GM23338 (cell line): ENCODE measurements around the gene PTPRA. TPM values are rescaled to one million over a fixed set of nuclear protein-coding genes. Genes with fewer than 3 reads are reported as not detected.

Experiments used
- ATAC-seq: fragments of 200-7000 bp; cut with Tn5 transposase; 3 replicates; pipeline ENCODE4 v1.9.1; 2020
- DNase-seq: peaks from one replicate; pipeline ENCODE4 v3.0.0-alpha.2; 2015; ENCODE audit warnings: low spot score
- H2AFZ ChIP-seq: fragments of 200-600 bp; sonication (generic); 2 replicates; pipeline ENCODE4 v1.8.0; 2016; ENCODE audit warnings: antibody characterized with exemption, mild to moderate bottlenecking, moderate library complexity
- H3F3A ChIP-seq: fragments of 200-600 bp; sonication (generic); replicated peaks from 2 replicates; pipeline ENCODE4 v1.8.0; 2017; ENCODE audit warnings: antibody characterized with exemption, mixed run types, low read depth
- H3K27ac ChIP-seq: fragments of 200-600 bp; sonication (generic); 2 replicates; pipeline ENCODE4 v1.6.1; 2016; ENCODE audit warnings: low read depth
- H3K27me3 ChIP-seq: fragments of 200-600 bp; sonication (generic); 2 replicates; pipeline ENCODE4 v1.8.0; 2016; ENCODE audit warnings: mild to moderate bottlenecking, mixed run types, moderate library complexity; ENCODE audit not compliant: insufficient read depth
- H3K36me3 ChIP-seq: fragments of 200-600 bp; sonication (generic); 2 replicates; pipeline ENCODE4 v1.8.0; 2016; ENCODE audit warnings: mild to moderate bottlenecking; ENCODE audit not compliant: insufficient read depth
- H3K4me1 ChIP-seq: fragments of 200-600 bp; sonication (generic); 2 replicates; pipeline ENCODE4 v1.8.0; 2016; ENCODE audit warnings: mild to moderate bottlenecking, moderate library complexity; ENCODE audit not compliant: insufficient read depth
- H3K4me2 ChIP-seq: fragments of 200-600 bp; sonication (generic); 2 replicates; pipeline ENCODE4 v1.7.1; 2017; ENCODE audit warnings: mixed run types
- H3K4me3 ChIP-seq: fragments of 200-600 bp; sonication (generic); 2 replicates; pipeline ENCODE4 v1.6.1; 2016; ENCODE audit warnings: mixed run types
- H3K79me2 ChIP-seq: fragments of 200-600 bp; sonication (generic); replicated peaks from 2 replicates; pipeline ENCODE4 v1.8.0; 2017; ENCODE audit warnings: mild to moderate bottlenecking; ENCODE audit not compliant: insufficient read depth
- H3K9me2 ChIP-seq: fragments of 200-600 bp; sonication (generic); 2 replicates; pipeline ENCODE4 v1.8.0; 2017; ENCODE audit not compliant: insufficient read depth
- H4K20me1 ChIP-seq: fragments of 200-600 bp; sonication (generic); replicated peaks from 2 replicates; pipeline ENCODE4 v1.8.0; 2017; ENCODE audit warnings: mild to moderate bottlenecking; ENCODE audit not compliant: insufficient read depth
- H3K27ac Mint-ChIP-seq: 2 replicates; pipeline ENCODE4 v1.8.0; 2020; ENCODE audit warnings: inconsistent platforms, mild to moderate bottlenecking, moderate library complexity, mixed read lengths
- H3K27me3 Mint-ChIP-seq: 3 replicates; pipeline ENCODE4 v1.8.0; 2022; ENCODE audit warnings: low read depth, mild to moderate bottlenecking, moderate library complexity, mixed read lengths, inconsistent platforms; ENCODE audit not compliant: insufficient read depth, poor library complexity
- H3K36me3 Mint-ChIP-seq: 3 replicates; pipeline ENCODE4 v1.8.0; 2021; ENCODE audit warnings: low read depth, mild to moderate bottlenecking, inconsistent platforms, moderate library complexity, mixed read lengths
- H3K4me1 Mint-ChIP-seq: 3 replicates; pipeline ENCODE4 v1.8.0; 2020; ENCODE audit warnings: mild to moderate bottlenecking, inconsistent platforms, mixed read lengths
- H3K4me3 Mint-ChIP-seq: 3 replicates; pipeline ENCODE4 v1.8.0; 2021; ENCODE audit warnings: moderate library complexity, mild to moderate bottlenecking, inconsistent platforms, mixed read lengths
- H3K9me3 Mint-ChIP-seq: 3 replicates; pipeline ENCODE4 v1.8.0; 2020; ENCODE audit warnings: moderate library complexity, mild to moderate bottlenecking, inconsistent platforms, mixed read lengths
- CREB1 ChIP-seq: fragments of 250-450 bp; sonication (Bioruptor Pico); IDR thresholded peaks from 2 replicates; pipeline ENCODE4 v1.5.0; 2020; ENCODE audit warnings: low read depth, mild to moderate bottlenecking, moderate library complexity
- CTCF ChIP-seq, 2 experiments: fragments of 200-600 bp in 1 of 2; sonication (generic) in 1 of 2; conservative IDR thresholded peaks; 2 replicates each; pipeline versions ENCODE4 v1.5.1 to v1.6.1; 2016 to 2017; ENCODE audit warnings: antibody characterized with exemption in 2 of 2, low read depth in 2 of 2, mild to moderate bottlenecking in 2 of 2, moderate library complexity in 1 of 2
- NANOG ChIP-seq: IDR thresholded peaks from 2 replicates; pipeline ENCODE4 v1.6.1; 2016; ENCODE audit warnings: antibody characterized with exemption, borderline replicate concordance
- POLR2AphosphoS5 ChIP-seq: IDR thresholded peaks from 2 replicates; pipeline ENCODE4 v1.6.1; 2016; ENCODE audit warnings: antibody characterized with exemption, low read depth
- polyA plus RNA-seq: library from polyadenylated mRNA; unstranded; fragments of >200 nt; fragmentation: Nextera tagmentation; extraction: Ambion mirVana; gene quantifications from 2 replicates; pipeline ENCODE4 v1.2.1, GENCODE V29; 2016
- total RNA-seq: library from RNA; depleted of rRNA; stranded (reverse); fragments of >200 nt; shearing (Covaris generic); gene quantifications from 2 replicates; pipeline ENCODE4 v1.2.3, GENCODE V29; 2014
- TF ChIP-seq, protein P1 (sequence below): IDR thresholded peaks from one replicate; pipeline ENCODE4 v1.6.1; 2018; ENCODE audit warnings: antibody characterized with exemption; ENCODE audit not compliant: unreplicated experiment

PTPRA gene
- total and polyA plus RNA-seq, 2 experiments from 2014 or later: 37.8 to 39.3 TPM

- H3K36me3 ChIP-seq: no peaks in the 10 kb centered on the region
- H3K36me3 Mint-ChIP-seq: peaks cover 10% of the 10 kb centered on the region; the same call in 2 of the 3 replicates
- H3K27me3 Mint-ChIP-seq: peaks cover 2% of the 10 kb centered on the region
Measured at GRCh38 chr20:2911200-2911599, 37.9 kb downstream of the PTPRA start.

GRCh38 chr20:2914160-2914559 lies 40.9 kb downstream of the PTPRA start:
- Histone ChIP-seq H3K4me1 (peaks cover 31% of the 10 kb centered on the region), H3K36me3 (no peaks in the 10 kb centered on the region), H3K9me2 (no peaks in the 10 kb centered on the region), H3K27me3 (no peaks in the 10 kb centered on the region), H3K27ac (no peak overlapping the region), H4K20me1 (no peaks in the 10 kb centered on the region; the same call in 1 of the 2 replicates), H2AFZ (no peak overlapping the region), H3K4me3 (no peak overlapping the region), H3F3A (no peaks in the 10 kb centered on the region), H3K4me2 (no peak overlapping the region), H3K79me2 (peaks cover 54% of the 10 kb centered on the region)
- Mint-ChIP-seq H3K4me3 (no peak overlapping the region), H3K27me3 (peaks cover 4% of the 10 kb centered on the region), H3K27ac (no peak overlapping the region), H3K9me3 (no peaks in the 10 kb centered on the region), H3K4me1 (peaks cover 23% of the 10 kb centered on the region), H3K36me3 (peaks cover 8% of the 10 kb centered on the region; the same call in 2 of the 3 replicates)
- TF ChIP-seq CTCF (conservative IDR thresholded peaks at IDR 0.05; ENCODE audit: low read depth in 2 of 2) (peak; percentile 25 to 62; a peak in 3 of 4 replicates), POLR2AphosphoS5 (no peak), NANOG (no peak)
- ATAC-seq (no peak), DNase-seq (no peak)

More at GRCh38 chr20:2911200-2911599, 37.9 kb downstream of the PTPRA start:
- H3K27ac Mint-ChIP-seq: peak overlapping the region; percentile 70; the same call in 1 of the 2 replicates
- peaks cover 8% of the 10 kb centered on the region; the same call in 2 of the 3 replicates for H3K4me1 Mint-ChIP-seq
- H3K9me2 ChIP-seq: no peaks in the 10 kb centered on the region
- ATAC-seq (peak; percentile 34; the same call in 2 of the 3 replicates), DNase-seq (peak; percentile 32)
- no peak overlapping the region for H3K4me3 ChIP-seq
- H3K79me2 ChIP-seq: peaks cover 36% of the 10 kb centered on the region
- no peak overlapping the region for H3K4me3 Mint-ChIP-seq
- no peaks in the 10 kb centered on the region; the same call in 1 of the 2 replicates for H4K20me1 ChIP-seq
- no peak overlapping the region for H2AFZ ChIP-seq
- H3K4me2 ChIP-seq: 0 out of 2 replicates have a peak overlapping the region, but pooled peaks have one; percentile 17
- peaks cover 5% of the 10 kb centered on the region for H3K4me1 ChIP-seq
- no peaks in the 10 kb centered on the region; the same call in 1 of the 2 replicates for H3F3A ChIP-seq
- H3K9me3 Mint-ChIP-seq: no peaks in the 10 kb centered on the region
- TF ChIP-seq, protein P1, sequence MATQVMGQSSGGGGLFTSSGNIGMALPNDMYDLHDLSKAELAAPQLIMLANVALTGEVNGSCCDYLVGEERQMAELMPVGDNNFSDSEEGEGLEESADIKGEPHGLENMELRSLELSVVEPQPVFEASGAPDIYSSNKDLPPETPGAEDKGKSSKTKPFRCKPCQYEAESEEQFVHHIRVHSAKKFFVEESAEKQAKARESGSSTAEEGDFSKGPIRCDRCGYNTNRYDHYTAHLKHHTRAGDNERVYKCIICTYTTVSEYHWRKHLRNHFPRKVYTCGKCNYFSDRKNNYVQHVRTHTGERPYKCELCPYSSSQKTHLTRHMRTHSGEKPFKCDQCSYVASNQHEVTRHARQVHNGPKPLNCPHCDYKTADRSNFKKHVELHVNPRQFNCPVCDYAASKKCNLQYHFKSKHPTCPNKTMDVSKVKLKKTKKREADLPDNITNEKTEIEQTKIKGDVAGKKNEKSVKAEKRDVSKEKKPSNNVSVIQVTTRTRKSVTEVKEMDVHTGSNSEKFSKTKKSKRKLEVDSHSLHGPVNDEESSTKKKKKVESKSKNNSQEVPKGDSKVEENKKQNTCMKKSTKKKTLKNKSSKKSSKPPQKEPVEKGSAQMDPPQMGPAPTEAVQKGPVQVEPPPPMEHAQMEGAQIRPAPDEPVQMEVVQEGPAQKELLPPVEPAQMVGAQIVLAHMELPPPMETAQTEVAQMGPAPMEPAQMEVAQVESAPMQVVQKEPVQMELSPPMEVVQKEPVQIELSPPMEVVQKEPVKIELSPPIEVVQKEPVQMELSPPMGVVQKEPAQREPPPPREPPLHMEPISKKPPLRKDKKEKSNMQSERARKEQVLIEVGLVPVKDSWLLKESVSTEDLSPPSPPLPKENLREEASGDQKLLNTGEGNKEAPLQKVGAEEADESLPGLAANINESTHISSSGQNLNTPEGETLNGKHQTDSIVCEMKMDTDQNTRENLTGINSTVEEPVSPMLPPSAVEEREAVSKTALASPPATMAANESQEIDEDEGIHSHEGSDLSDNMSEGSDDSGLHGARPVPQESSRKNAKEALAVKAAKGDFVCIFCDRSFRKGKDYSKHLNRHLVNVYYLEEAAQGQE: no peak
- TF ChIP-seq CTCF (conservative IDR thresholded peaks at IDR 0.05; ENCODE audit: low read depth in 2 of 2): no peak
- peak; percentile 51; the same call in 1 of the 2 replicates for TF ChIP-seq CREB1 (CRISPR knock-in tag)
- H3K27me3 ChIP-seq: no peaks in the 10 kb centered on the region
- peak overlapping the region; percentile 47 for H3K27ac ChIP-seq
